DMS 273 (cell line): Measurements from ENCODE around the gene ZNF775.
A peak's percentile ranks its signal among the peaks of the same experiment; 100 is the strongest.

Experiments used
- DNase-seq: peaks from one replicate; lab custom pipeline; 2025; ENCODE audit not compliant: unreplicated experiment; lab: John Stamatoyannopoulos, UW

The ZNF775 gene

DNA sequence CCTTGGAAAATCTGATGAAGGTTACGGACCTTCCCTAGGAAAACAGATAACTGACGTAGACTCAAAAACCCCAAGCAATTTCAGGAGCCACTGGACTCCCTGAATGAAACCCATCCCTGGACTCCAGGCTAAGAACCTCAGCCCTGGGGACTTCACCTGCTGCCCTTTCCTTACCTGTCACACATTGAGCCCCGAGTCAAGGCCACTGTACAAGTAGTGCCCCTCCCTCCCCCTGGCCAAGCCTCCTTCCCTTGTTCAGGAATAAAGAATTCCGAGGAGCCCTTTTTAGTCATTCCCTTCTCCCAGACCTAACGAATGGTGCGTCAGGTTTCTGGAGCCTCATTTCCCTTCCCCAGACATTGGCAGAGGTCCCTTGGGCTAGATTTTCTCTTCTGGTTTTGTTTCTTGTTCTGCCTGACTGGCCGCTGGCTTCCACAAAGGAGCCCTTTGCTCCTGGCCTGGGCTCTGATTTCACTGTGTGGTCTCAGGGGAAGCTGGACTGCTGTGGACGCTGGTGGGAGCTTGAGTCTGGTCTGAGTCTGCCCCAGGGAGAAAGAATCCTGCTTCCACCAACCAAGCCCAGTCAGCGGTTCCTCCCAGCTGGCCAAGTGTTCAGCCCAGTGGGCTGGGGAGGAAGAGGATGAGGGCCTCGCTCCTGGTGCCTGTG lies 31.7 kb downstream of the ZNF775 start:
- no peak for DNase-seq

- DNase-seq = no peak
These were observed 32.5 kb downstream of the ZNF775 start for GRCh38 chr7:150411606-150412005.

DNA sequence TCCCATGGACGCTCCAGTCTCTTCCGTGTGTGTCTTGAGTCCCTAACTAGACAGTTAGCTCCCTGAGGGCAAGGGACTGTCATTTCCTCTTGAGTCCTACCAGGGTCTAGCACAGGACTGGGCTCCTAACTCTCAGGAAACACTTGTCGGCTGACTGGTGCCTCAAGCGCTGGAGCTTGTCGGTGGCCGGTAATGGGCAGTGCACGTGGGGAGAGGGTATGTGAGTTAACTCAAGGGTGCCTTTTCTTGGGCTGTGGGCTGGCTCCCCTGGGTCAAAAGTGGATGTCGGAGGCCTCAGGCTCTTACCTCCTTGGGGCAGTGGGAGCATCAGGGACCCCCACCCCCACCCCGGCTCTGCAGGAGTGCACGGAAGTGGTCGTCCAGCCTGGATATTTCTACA lies 32.9 kb downstream of the ZNF775 start:
- no peak for DNase-seq

DNA sequence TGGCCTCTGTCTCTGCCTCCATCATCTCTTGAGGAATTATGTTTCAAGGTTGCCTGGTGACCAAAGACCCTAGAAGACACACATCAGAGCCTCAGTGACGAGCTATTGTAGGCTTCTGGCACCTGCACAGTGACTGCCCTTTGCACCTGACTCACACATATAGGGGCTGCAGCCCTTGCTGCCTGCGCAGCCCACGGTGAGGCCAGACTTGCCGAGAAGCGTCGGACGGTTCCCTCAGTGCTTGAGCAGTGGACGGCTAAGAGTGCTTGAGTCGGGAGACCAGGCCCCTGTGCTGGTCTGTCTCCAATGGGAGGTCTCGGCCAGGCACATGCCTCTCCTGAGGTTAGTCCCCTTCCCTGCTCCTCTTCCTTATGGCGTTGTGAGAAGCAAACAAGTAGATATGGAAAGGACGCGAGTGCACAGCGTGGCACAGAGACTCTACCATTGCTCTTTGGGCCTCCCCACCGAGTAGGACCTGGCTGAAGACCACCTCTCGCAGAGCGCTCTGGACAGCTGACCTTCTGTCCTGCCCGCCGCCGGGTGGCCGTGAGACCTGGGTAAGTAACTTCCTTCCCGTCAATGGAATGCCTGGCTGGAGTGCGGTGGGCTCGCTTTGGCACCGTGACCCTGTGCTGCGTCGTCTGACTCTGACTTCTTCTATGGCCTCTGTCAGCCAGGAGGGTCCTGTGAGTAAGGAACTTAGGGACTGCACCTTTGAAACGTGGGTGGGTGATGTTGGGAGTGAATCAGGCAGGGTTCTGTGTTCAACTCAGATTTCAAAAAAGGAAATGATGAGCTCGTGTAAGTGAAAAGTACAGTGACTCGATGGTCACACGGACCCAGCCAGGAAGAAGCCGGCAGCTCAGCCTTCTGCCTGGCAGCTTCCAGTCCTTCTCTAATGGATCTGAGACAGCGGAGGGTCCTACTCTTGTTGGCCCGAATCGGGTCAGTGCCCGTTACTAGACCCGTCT lies 33.7 kb downstream of the ZNF775 start:
- no peak for DNase-seq

GRCh38 chr7:150413640-150414081 lies 34.5 kb downstream of the ZNF775 start:
- DNase-seq = no peak

- no peak for DNase-seq
These were observed 36.3 kb downstream of the ZNF775 start for GRCh38 chr7:150415161-150416153.

DNA sequence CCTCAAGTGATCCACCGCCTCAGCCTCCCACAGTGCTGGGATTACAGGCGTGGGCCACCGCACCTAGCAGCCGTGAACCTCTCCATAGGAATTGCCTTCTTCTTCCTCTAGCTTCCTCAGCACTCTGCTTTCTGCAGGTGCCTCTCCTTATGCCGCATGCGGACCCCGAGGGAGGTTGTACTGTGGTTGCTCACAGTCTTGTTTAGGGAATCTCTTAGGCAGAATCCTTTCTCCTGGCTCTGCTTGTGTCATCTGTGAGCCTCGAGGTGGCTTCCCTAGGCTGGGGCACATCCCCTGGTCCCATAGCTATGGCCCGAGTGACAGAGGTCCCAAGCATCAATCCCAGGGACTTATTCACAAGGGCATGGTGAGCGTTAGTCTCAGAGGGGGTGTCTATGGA lies 38.1 kb downstream of the ZNF775 start:
- DNase-seq = no peak

DNA sequence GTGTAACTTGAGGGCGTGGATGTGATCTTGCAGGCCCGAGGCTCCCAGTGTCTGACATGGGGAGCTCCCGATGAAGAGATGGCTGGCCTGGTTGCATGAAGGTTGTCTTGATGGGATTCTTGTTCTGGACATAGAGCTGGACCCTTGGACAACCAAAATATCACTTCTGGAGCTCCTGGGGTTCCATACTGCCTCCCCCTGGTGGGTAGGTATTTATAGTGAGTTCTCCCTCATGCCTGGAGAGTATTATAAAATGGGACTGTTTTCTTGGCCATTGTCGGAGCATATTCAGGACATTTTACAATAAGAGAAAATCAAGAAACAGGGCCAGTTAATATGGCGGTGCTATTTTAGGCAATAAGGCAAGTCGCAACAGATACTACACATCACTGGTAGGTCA lies 38.7 kb downstream of the ZNF775 start:
- DNase-seq = no peak

DNA sequence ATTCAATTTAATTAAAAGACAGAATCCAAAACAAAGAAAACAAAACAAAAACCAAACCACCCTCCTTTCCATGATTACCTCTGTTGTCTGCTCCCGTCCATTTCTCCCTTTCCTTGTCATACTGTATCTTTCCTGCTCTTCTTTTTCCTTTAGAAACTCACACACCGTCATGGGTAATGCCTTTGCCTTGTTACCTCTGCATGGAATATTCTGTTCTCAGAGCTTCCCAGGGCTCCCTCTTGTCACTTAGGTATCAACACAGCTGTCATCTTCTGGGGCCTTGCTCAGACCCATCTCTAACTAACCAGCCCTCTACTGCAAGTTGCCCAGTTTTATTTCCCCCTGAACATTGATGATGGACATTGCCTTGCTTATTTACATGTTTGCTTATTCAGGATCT lies 41.1 kb downstream of the ZNF775 start:
- DNase-seq = no peak

- peak; percentile 82 for DNase-seq
These were observed 42.0 kb downstream of the ZNF775 start for GRCh38 chr7:150420987-150421674.

- no peak for DNase-seq
These were observed 42.7 kb downstream of the ZNF775 start for GRCh38 chr7:150421831-150422230.

- no peak for DNase-seq
These were observed 46.5 kb downstream of the ZNF775 start for GRCh38 chr7:150425670-150426069.

- DNase-seq = peak; percentile 99
These were observed 49.7 kb downstream of the ZNF775 start for GRCh38 chr7:150428671-150429451.

GRCh38 chr7:150429699-150430098 lies 50.6 kb downstream of the ZNF775 start:
- no peak for DNase-seq

DNA sequence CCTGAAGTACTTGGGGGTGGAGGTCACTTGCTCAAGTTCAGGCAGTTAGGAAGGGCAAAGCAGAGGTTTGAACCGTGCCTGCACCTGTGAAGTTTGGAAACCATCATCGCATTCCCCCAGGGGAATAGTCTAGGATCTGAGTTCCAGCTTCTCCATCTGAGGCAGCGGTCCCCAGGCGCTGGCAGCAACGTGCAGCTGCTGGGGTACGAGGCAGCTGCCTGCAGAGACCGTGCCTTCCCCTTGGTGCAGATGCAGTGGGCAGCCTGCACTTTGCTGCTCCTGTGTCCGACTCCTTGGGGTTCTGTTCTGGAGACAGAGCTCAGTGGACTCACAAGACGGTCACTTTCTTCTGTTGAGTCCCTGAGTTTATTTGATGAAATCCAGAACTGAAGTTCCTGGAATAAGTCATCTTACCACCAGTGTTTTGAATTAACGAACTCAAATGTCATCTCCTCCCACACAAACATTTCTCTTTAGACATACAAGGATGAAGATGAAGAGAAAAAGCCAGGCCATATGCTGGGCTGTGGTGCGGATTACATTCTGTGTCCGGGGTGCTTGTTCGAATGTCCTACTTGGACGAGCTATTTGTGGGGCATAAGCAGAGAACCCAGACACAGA lies 51.4 kb downstream of the ZNF775 start:
- DNase-seq = no peak

- no peak for DNase-seq
These were observed 52.9 kb downstream of the ZNF775 start for GRCh38 chr7:150431839-150432658.

DNA sequence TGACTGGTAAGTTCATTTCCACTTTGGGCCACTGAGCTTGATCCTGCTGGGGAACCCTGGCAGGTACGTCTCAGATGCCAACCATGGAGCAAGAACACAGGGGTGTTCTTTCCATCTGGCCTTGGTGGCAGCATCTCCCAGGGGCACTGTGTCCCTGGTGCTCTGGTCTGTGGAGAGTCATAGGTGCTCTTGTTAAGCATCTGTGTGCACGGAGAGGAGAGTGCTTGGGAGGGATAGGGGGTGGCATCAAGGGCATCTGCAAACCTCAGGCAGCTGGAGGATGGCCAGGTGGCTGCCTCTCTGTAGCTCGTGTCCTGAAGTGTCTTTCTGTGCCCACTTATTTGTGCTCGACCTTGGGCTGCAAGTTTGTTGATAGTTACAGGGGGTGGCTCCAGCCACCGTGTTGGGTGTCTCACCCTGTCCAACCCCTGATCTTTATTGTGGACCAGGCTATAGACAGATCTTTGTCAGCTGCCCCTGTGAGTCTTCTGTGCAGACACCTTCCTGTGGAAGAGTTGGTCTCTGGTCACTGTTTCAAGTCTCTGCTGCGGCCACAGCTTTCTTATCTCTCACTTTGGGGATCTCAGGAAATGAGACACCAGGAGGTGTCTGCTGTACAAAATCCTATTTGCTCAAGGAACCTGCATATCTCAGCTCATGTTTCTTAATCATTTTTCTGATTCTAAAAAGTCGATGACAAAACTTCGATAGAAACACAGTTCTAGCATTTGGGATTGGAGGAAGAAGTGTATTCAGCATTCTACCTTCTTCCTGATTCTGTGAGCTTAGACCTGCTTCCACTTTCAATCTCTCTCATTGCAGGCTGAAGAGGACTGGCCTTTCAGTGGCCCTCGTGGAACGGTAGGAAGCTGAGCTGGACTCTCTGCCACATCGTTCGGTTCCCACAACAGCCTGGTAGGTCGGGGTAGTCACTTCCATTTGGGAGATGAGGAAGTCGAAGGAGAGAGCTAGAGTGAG lies 54.1 kb downstream of the ZNF775 start:
- DNase-seq = no peak
